GM19324 (cell line): ENCODE data around the gene ABCA12.

ENCODE experiments used
- ATAC-seq: cut with Tn5 transposase; IDR thresholded peaks from one replicate; pipeline ENCODE4 v1.9.1; 2021; ENCODE audit warnings: mild to moderate bottlenecking, moderate library complexity; ENCODE audit not compliant: unreplicated experiment, low FRiP score

Gene ABCA12

DNA sequence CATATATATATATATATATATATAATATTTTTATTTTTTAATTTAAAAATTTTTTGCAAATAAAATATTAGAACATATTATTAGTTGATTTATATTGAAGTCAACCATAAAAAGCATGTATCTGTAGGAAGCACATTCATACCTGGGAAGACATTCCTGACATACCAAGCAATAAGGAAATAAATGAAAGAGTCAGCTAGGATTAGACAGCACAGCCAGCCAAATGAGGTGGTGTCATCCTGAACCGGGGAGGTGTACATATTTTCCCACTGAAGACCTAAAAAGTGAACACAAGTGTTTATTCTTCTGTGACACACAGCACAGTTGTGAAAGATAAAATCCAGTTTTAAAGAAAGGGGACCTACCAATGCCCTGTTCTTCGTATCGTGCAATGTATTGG lies 149.2 kb downstream of the ABCA12 start:
- ATAC-seq, result no peak

DNA sequence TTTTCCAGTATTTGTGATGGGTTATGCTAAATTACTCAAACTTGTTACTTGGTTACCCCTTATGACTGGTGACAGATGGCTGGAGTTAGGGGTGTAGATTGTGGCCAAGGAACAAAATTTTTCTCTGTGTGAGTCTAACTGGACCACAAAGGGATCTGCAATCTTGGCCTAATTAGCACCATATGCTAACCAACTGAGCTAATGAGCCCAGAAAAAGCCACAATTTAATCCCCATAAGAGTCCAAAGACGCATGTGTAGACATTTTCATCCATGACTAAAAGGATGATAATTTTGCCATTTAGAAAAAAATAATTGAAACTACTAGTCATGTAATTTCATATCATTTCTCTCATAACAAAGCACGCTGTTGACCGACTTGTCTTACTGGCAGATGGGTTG lies 151.2 kb downstream of the ABCA12 start:
- no peak for ATAC-seq

DNA sequence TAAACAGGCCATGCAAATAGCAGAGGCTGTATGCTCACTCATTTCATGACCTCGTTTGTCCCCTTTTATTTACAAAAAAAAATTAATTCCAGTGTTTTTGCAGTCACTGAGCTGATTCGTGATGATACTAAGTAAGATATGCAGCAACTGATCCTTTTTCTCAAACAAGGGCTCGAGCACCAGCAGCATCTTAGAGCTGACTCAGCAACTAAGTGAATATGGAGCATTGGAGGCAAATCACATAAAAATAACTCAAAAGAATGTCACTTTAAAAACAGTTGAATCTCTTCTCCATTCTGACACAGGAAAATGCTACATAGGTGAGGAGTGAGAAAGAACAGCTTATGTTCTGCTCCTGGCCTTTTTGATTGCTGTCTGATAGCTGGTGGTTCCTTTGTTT lies 152.8 kb downstream of the ABCA12 start:
- ATAC-seq, result no peak

DNA sequence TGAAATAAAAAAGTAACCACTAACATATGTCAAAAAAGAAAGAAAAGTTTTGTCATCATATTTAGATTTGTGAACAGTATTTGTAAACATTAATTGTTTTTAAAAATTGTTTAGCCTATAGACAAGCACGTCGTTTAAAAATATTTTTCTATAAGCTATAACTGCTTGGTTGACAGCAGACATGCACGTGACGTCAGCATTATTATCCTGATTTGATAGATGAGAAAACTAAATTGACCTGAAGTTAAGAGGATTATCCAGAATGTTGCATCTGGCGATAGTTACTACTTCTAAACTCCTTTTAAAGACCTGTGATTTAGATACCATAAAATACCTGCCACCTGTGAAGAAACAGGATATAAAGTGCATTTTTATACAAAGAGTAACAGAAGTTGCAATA lies 172.0 kb downstream of the ABCA12 start:
- no peak for ATAC-seq

DNA sequence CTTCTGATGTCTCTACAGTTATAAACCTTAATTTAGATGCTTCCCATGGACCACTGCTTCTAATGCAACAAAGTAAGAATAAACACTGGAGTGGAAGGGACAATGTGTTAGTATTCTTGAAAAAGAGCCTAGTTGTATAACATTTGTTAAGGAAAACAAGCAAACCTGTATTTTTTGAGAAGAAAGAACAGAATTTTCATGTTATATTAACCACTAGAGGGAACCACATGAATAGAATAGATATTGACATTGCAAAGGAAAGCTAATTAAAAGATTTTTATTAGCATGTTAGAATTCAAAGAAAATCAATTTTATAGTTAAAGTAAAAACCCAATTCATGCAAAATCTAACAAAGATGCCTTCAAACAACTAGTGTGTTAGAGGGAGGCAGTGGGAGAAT lies 177.7 kb downstream of the ABCA12 start:
- no peak for ATAC-seq

DNA sequence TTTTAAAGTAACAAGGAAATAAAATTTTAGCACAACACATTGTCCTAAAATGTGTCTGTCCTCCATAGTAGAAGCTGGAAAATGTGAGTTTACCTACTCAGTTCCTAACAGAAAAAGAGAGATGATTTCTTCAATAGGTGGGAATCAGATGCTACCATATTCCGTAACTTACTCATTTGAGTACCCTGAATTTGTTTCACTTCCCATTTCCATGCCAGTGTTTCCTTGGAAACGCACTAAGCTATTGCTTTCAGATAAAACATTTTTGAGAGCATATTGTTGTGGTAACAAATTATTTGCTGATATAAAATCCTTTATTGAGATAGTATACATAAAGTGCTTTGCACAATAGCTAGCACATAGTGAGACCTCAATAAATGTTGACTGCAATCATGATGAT lies 191.5 kb downstream of the ABCA12 start:
- ATAC-seq, result no peak

DNA sequence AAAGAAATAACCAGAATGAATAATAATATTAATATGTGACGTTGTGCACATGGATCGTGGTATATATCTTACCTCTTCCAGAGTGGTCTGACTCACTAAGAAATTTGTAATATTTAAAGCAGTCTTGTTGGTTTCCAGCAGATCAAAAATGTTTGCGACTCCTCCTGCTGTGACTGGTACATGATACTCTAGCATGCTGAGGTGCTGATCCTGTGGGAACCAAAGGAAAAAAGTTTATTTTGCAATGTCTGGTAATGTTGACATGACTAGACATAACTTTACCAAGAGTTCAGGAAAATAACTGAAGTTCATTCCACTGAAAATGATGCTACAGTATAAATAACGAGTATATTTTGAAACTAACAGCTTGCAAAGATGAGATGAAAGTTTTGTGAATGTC lies 204.4 kb downstream of the ABCA12 start:
- no peak for ATAC-seq

DNA sequence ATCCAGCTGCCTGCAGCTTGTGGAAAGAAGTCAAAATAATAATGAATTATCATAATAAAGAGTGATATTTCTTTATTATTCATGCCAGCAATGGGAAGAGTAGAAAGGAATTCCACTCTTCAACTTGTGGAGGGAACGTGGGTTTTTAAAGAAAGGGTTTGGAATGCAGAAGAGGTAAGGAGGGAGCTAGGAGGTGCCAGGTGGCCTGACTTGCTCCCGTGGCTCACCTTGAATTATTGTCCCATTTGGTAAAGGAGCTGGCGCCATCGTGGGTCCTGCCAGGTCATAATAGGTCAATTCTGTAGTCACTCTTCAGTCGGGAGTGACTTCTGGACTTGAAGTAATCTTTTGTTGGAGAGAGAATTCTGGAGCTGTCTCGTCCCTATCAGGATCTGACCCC lies 233.8 kb downstream of the ABCA12 start:
- ATAC-seq, result no peak

DNA sequence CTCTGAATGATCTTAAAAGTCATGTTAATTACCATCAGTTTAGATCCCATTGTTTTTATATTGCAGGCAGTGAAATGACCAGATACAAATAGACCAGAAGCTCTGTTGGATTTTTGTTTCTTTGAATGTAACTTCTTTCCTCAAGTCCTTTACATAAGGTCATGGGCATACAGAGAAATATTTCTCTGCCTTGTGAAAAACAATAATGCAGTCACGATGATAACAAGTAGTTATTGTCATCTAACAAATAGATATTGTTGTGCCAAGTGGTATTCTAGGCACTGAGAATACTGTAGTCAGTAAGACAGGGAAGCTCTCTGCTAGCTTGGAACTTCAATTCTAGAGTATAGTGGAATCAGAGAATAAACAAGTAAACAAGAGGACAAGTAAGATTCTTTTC lies 234.2 kb downstream of the ABCA12 start:
- no peak for ATAC-seq

DNA sequence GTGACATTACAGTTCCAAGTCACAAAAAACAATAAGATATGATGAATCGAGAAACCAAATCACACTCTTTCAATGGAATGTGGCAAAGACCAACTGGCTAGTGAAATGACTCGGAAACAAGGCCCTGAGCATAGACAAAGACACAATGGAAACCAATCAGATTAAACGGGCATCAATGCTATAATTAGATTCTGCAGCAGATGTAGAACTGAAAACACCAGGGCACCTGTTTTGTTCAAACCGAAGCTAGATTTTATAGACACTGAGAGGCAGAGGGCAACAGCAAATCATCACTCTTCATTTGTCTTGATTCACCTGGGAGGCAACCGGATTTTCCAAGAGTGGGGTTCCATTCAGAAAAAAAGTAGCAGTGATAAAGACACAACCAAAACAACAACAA lies 236.1 kb downstream of the ABCA12 start:
- ATAC-seq, result no peak

DNA sequence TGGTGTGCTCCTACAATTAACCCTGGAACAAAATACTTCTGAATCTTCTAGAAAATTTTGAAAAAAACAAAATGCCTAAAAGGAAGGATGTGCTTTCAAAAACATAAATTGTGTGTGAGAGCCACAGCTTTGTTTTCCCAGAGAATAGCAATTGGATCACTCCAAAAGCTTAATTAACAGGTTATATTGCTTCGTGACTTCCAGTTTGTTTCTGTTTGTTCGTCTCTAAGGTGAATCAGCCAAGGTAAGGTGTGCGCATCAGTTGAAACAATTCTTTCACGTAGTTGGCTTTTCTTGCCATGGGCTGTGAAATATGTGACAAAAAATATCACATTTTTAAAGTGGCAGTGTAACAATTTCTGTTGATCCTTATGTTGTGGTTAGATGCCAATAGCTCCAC lies 238.7 kb downstream of the ABCA12 start:
- no peak for ATAC-seq

DNA sequence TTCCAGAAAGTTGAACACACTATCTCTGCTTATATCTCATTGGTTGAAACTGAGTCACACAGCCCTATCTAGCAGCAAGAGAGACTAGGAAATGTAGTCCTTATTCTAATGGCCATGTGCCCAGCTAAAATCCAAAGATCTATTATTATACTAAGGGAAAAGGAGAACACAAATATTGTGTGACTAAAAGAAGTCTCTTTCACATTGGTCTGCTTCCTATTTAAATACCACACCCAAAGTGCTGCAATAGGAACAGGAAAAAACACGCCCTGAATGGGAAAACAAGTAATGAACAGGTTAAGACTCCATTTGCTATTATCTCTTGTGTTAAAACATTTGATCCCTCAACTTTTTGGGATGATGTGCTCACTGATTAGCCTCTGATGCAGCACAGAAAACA lies 242.2 kb downstream of the ABCA12 start:
- no peak for ATAC-seq

DNA sequence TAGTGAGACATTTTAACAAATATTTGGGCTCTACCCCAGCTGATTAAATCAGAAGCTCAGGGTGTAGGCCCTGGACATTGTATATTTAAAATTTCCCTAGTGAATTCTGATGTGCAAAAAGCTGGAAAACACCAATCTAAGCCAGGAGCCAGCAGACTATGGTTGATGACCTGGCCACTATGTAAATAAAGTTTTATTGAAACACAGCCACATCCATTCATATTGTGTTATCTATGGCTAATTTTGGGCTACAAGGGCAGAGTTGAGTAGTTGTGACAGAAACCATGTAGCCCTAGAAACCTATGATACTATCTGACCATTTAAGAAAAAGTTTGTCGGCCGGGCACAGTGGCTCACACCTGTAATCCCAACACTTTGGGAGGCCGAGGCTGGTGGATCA lies 243.0 kb downstream of the ABCA12 start:
- ATAC-seq, result no peak

DNA sequence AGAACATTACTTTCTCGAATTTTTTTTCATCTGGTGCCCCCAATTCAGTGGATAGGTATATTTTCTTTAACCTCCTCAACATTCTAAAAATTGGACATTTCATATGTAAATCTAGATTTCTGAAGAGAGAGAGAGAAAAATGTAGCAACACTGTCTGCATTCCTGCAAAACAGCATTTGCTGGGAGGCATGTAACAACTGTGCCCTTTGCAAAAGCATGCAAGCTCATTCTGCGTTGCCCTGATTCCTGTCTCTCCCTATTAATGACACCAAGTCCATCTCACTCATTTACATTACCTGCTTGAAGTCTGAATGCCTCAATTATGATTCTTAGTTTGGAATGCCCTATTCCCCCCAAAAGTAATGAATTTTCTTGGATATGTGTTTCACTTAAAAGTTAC lies 249.1 kb downstream of the ABCA12 start:
- no peak for ATAC-seq

DNA sequence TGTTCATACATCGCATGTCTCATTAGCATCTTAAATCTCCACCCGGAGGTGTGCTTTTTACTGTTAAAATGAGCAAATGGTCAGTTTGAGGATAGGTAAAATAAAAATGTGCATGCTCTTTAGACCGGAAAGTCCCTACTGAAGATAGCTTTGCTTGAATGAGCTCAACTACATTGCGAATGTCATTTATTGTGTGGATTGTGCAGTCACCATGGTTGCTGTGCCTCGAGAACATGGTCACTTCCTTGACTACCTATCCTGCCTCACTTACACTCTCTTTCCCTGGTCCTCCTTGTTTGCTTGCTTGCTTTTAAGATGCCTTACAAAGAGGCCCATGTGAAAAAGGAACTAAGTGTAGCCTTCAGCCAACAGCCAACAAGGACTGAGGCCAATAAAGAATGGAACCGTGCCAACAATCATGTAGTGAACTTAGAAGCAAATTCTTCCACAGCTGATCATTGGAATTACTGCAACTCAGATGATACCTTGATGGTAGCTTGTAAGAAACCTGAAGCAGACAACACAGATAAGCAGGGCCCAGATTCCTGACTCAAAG lies 256.7 kb downstream of the ABCA12 start:
- no peak for ATAC-seq
